Liver (tissue), 9 donors: ENCODE measurements around the gene SLC26A9. TPM values are rescaled to one million over a fixed set of nuclear protein-coding genes. Genes with fewer than 3 reads are reported as not detected.

Source experiments
- DNase-seq: peaks from one replicate; pipeline ENCODE4 v3.0.0-alpha.2; 2017; ENCODE audit warnings: low spot score
- H3K27ac ChIP-seq, 2 donors: one replicate each; pipeline ENCODE4 v1.7.0; 2013; ENCODE audit warnings: inconsistent platforms in 2 of 2, low read length in 2 of 2, control low read depth in 1 of 2, low read depth in 1 of 2, mild to moderate bottlenecking in 1 of 2
- H3K27me3 ChIP-seq, 4 donors: one replicate each; pipeline versions ENCODE4 v1.6.1 to v1.7.0; 2013; ENCODE audit warnings: low read length in 3 of 4, inconsistent platforms in 1 of 4, mild to moderate bottlenecking in 1 of 4, moderate library complexity in 1 of 4; ENCODE audit not compliant: control insufficient read depth in 4 of 4, insufficient read depth in 4 of 4
- H3K36me3 ChIP-seq, 4 donors: one replicate each; pipeline versions ENCODE4 v1.6.1 to v1.7.0; 2013; ENCODE audit warnings: low read length in 3 of 4, mild to moderate bottlenecking in 3 of 4, low read depth in 1 of 4, moderate library complexity in 1 of 4; ENCODE audit not compliant: control insufficient read depth in 4 of 4, insufficient read depth in 3 of 4
- H3K4me1 ChIP-seq, 4 donors: one replicate each; pipeline versions ENCODE4 v1.6.1 to v1.7.0; 2013; ENCODE audit warnings: low read length in 3 of 4, mild to moderate bottlenecking in 3 of 4, moderate library complexity in 1 of 4; ENCODE audit not compliant: control insufficient read depth in 4 of 4, insufficient read depth in 4 of 4
- H3K4me3 ChIP-seq, 3 donors: one replicate each; pipeline versions ENCODE4 v1.6.1 to v1.7.0; 2013; ENCODE audit warnings: low read length in 3 of 3, control low read depth in 1 of 3, low read depth in 1 of 3, mild to moderate bottlenecking in 1 of 3
- H3K9ac ChIP-seq, 2 donors: one replicate each; pipeline ENCODE4 v1.7.0; 2013; ENCODE audit warnings: low read length in 2 of 2, mild to moderate bottlenecking in 2 of 2, moderate library complexity in 2 of 2, control low read depth in 1 of 2, low read depth in 1 of 2
- H3K9me3 ChIP-seq, 4 donors: one replicate each; pipeline versions ENCODE4 v1.6.1 to v1.7.0; 2013; ENCODE audit warnings: low read length in 3 of 4; ENCODE audit not compliant: control insufficient read depth in 4 of 4
- ATF3 ChIP-seq: IDR thresholded peaks from 2 replicates; pipeline ENCODE4 v1.6.1; 2016; ENCODE audit warnings: antibody characterized with exemption
- EGR1 ChIP-seq, 2 donors: IDR thresholded peaks; 2 replicates each; pipeline ENCODE4 v1.6.1; 2016 to 2018; ENCODE audit warnings: antibody characterized with exemption in 2 of 2, low read depth in 2 of 2
- FOXA1 ChIP-seq: IDR thresholded peaks from 2 replicates; pipeline ENCODE4 v1.6.1; 2016; ENCODE audit warnings: antibody characterized with exemption
- FOXA2 ChIP-seq: IDR thresholded peaks from 2 replicates; pipeline ENCODE4 v1.6.1; 2016; ENCODE audit warnings: antibody characterized with exemption
- GABPA ChIP-seq, 2 donors: IDR thresholded peaks in 1 of 2; conservative IDR thresholded peaks in 1 of 2; 2 replicates each; pipeline ENCODE4 v1.6.1; 2016; ENCODE audit warnings: antibody characterized with exemption in 2 of 2, mild to moderate bottlenecking in 1 of 2, moderate library complexity in 1 of 2
- HNF4A ChIP-seq, 2 donors: conservative IDR thresholded peaks; 2 replicates each; pipeline ENCODE4 v1.6.1; 2016; ENCODE audit warnings: antibody characterized with exemption in 2 of 2, mild to moderate bottlenecking in 2 of 2
- NR2F2 ChIP-seq: IDR thresholded peaks from 2 replicates; pipeline ENCODE4 v1.6.1; 2016; ENCODE audit warnings: antibody characterized with exemption
- RAD21 ChIP-seq, 2 donors: IDR thresholded peaks; 2 replicates each; pipeline ENCODE4 v1.6.1; 2016; ENCODE audit warnings: antibody characterized with exemption in 2 of 2, mild to moderate bottlenecking in 2 of 2
- REST ChIP-seq: IDR thresholded peaks from 2 replicates; pipeline ENCODE4 v1.6.1; 2016; ENCODE audit warnings: antibody characterized with exemption, mild to moderate bottlenecking
- RXRA ChIP-seq, 2 donors: IDR thresholded peaks; 2 replicates each; pipeline ENCODE4 v1.6.1; 2017 to 2018; ENCODE audit warnings: antibody characterized with exemption in 2 of 2, mild to moderate bottlenecking in 1 of 2
- TAF1 ChIP-seq: conservative IDR thresholded peaks from 2 replicates; pipeline ENCODE4 v1.6.1; 2016; ENCODE audit warnings: antibody characterized with exemption, mild to moderate bottlenecking
- YY1 ChIP-seq: IDR thresholded peaks from 2 replicates; pipeline ENCODE4 v1.6.1; 2016; ENCODE audit warnings: antibody characterized with exemption, mild to moderate bottlenecking
- ZBTB33 ChIP-seq: IDR thresholded peaks from 2 replicates; pipeline ENCODE4 v1.6.1; 2016; ENCODE audit warnings: antibody characterized with exemption
- WGBS: extraction: QIAGEN DNeasy Blood & Tissue Kit; methylation state at CpG from one replicate; pipeline ENCODE4 v1.1.7; 2013; 5-methylcytosine and 5-hydroxymethylcytosine counted together
- polyA plus RNA-seq, 2 donors: library from polyadenylated mRNA; stranded (reverse) in 1 of 2; unstranded in 1 of 2; fragments of 200-250 nt in 1 of 2; fragments of >200 nt in 1 of 2; fragmentation: Nextera tagmentation in 1 of 2; extraction: Ambion mirVana in 1 of 2; gene quantifications; one replicate each; pipeline versions ENCODE4 v1.2.1 to v1.2.3, GENCODE V29; 2013 to 2015
- total RNA-seq, 2 donors: library from RNA; depleted of rRNA; stranded (reverse); fragments of >200 nt; gene quantifications; one replicate each; pipeline ENCODE4 v1.2.3, GENCODE V29; 2014
- TF ChIP-seq, protein P1 (sequence below): IDR thresholded peaks from 2 replicates; pipeline ENCODE4 v1.6.1; 2016; ENCODE audit warnings: antibody characterized with exemption
- TF ChIP-seq, protein P2 (sequence below): fragments of 150-350 bp; IDR thresholded peaks from 2 replicates; pipeline ENCODE4 v1.5.1; 2017; ENCODE audit warnings: improper control_type of control experiment, low read depth, low read length; ENCODE audit not compliant: missing input control
- donor health status: healthy.
- donor health status: healthy.
- donor health status: healthy.
- donor health status: healthy.
- donor health status: healthy.

The SLC26A9 gene
- total RNA-seq = not detected
- polyA plus RNA-seq = not detected

DNA sequence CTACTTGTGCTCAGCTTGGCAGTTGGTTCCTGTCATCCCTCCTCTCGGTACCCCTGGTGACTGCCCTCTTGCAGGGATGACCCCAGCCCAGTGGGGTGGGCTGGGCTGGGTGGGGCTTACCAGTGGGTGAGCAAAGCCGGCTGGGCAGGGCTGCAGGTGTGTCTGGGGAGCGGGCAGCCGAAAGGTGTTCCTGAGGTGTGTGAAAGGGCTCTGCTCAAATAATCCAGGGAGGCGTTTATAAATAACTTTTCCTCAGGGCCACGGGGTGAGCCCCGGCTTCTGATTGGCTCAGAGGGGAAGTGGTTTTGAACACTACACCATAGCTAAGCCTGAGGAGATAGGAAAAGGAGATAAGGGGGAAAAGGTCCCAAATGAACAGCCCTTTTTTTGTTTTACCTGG, at the start of gene SLC26A9:
Gene SLC26A9, minus strand, starts transcription at position 212 of the 400 bp plus-strand sequence. CDS start 7,636 bp downstream, outside the sequence.
- no peak for DNase-seq
- WGBS = 39% methylated on average over 7 of the region's 7 CpGs
- TF ChIP-seq ZBTB33 (no peak), EGR1 (IDR thresholded peaks at IDR 0.05; ENCODE audit: low read depth in 2 of 2) (no peak), YY1 (no peak), TAF1 (no peak), REST (no peak), HNF4A (conservative IDR thresholded peaks at IDR 0.05) (no peak), FOXA1 (no peak), RXRA (IDR thresholded peaks at IDR 0.05) (no peak)
- H3K36me3 ChIP-seq = no peaks in the 10 kb centered on the region
- H3K4me1 ChIP-seq = no peaks in the 10 kb centered on the region
- H3K27me3 ChIP-seq = peaks cover 0 to 4% (median 0%) of the 10 kb centered on the region in 4 donors
- H3K9ac ChIP-seq = no peak within 1 kb of the TSS
- no peak within 1 kb of the TSS for H3K4me3 ChIP-seq
- H3K27ac ChIP-seq = no peak within 1 kb of the TSS
- H3K9me3 ChIP-seq = no peaks in the 10 kb centered on the region

DNA sequence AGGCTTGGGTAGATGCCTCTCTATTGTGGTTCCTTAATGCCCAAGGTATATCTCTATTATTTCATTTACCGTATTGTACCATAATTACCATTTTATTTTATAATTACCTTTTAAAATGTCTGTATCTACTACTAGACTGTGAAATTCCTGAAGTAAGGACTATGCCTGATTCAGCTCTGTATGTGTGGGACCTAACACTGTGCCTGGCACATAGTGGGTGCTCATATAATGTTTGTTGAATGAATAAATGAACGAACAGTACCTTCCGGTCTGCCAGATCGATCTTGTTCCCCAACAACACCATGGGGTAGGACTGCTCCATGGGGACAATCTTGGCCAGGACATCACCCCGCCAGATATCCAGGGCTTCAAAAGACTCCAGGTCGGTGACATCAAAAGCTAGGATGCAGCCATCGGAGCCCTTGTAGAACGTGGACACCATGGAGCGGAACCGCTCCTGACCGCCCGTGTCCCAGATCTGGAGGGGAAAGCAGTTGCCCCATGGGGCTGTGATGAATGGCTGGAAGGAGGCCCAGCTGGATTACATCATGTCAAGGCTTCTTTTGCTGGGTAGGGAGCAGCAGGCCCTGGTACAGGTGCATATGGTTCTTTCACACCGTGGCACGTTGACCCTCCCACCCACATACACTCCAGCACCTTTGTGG, 49.1 kb upstream of the SLC26A9 start:
- WGBS = 95% methylated on average over 14 of the region's 14 CpGs

GRCh38 chr1:205991237-205991636, 48.0 kb upstream of the SLC26A9 start:
- no peak for DNase-seq
- no peak overlapping the region for H3K9ac ChIP-seq
- no peaks in the 10 kb centered on the region for H3K36me3 ChIP-seq
- no peaks in the 10 kb centered on the region for H3K27me3 ChIP-seq
- no peak overlapping the region for H3K4me3 ChIP-seq
- no peaks in the 10 kb centered on the region for H3K4me1 ChIP-seq
- no peak overlapping the region for H3K27ac ChIP-seq
- no peaks in the 10 kb centered on the region for H3K9me3 ChIP-seq
- 88% methylated on average over 4 of the region's 4 CpGs for WGBS
- TF ChIP-seq GABPA (IDR thresholded peaks at IDR 0.05 in 1 of 2, conservative IDR thresholded peaks at IDR 0.05 in 1 of 2) (no peak), ATF3 (no peak), RXRA (IDR thresholded peaks at IDR 0.05) (no peak), FOXA1 (no peak), EGR1 (IDR thresholded peaks at IDR 0.05; ENCODE audit: low read depth in 2 of 2) (no peak), ZBTB33 (no peak), FOXA2 (no peak)
- TF ChIP-seq, protein P1, sequence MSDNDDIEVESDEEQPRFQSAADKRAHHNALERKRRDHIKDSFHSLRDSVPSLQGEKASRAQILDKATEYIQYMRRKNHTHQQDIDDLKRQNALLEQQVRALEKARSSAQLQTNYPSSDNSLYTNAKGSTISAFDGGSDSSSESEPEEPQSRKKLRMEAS = no peak
- TF ChIP-seq, protein P2, sequence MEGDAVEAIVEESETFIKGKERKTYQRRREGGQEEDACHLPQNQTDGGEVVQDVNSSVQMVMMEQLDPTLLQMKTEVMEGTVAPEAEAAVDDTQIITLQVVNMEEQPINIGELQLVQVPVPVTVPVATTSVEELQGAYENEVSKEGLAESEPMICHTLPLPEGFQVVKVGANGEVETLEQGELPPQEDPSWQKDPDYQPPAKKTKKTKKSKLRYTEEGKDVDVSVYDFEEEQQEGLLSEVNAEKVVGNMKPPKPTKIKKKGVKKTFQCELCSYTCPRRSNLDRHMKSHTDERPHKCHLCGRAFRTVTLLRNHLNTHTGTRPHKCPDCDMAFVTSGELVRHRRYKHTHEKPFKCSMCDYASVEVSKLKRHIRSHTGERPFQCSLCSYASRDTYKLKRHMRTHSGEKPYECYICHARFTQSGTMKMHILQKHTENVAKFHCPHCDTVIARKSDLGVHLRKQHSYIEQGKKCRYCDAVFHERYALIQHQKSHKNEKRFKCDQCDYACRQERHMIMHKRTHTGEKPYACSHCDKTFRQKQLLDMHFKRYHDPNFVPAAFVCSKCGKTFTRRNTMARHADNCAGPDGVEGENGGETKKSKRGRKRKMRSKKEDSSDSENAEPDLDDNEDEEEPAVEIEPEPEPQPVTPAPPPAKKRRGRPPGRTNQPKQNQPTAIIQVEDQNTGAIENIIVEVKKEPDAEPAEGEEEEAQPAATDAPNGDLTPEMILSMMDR = no peak

More for the DNA sequence above, 49.1 kb upstream of the SLC26A9 start:
- H3K27me3 ChIP-seq = no peaks in the 10 kb centered on the region
- H3K36me3 ChIP-seq = no peaks in the 10 kb centered on the region
- no peak for DNase-seq
- H3K4me1 ChIP-seq = no peaks in the 10 kb centered on the region
- no peak overlapping the region for H3K27ac ChIP-seq
- H3K9ac ChIP-seq = no peak overlapping the region
- no peak overlapping the region for H3K4me3 ChIP-seq
- TF ChIP-seq NR2F2 (no peak), TAF1 (no peak), ATF3 (no peak), RAD21 (IDR thresholded peaks at IDR 0.05) (no peak)
- H3K9me3 ChIP-seq = no peaks in the 10 kb centered on the region
